ENCODE results near the gene FOXP1. TPM values are rescaled to one million over a fixed set of nuclear protein-coding genes. Genes with fewer than 3 reads are reported as not detected.

FOXP1 gene
- total and polyA plus RNA-seq, 4 donors: 4.9 to 35.4 (median 32.0) TPM

DNA sequence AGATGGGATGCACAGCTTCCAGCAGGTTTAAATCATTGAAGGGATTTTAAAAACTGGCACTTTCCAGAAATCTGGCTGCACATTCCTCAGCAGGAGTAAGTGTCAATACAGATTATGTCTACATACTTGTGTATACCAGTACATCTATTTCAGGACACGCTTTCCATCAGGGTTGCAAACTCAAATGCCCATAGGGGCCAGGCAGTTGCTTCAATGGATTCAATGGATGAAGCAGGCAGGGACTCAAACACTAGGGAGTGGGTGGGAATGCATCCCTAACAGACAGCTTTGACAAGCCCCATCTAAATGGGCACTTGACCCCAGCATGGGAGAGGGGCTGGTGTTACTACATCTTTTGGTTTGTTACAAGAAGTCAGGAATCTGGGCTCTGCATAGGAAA lies 136.8 kb downstream of the FOXP1 start:
- Histone ChIP-seq H3K4me1 (ENCODE audit: control insufficient read depth in 4 of 4, insufficient read depth in 4 of 4, low read length in 3 of 4) (peaks cover 0 to 6% (median 0%) of the 10 kb centered on the region in 4 donors), H3K9ac (ENCODE audit: low read depth in 1 of 2, low read length in 2 of 2) (no peak overlapping the region), H3K36me3 (ENCODE audit: control insufficient read depth in 4 of 4, insufficient read depth in 3 of 4, low read depth in 1 of 4, low read length in 3 of 4) (no peaks in the 10 kb centered on the region), H3K9me3 (ENCODE audit: control insufficient read depth in 4 of 4, low read length in 3 of 4) (no peaks in the 10 kb centered on the region), H3K27me3 (ENCODE audit: control insufficient read depth in 4 of 4, insufficient read depth in 4 of 4, low read length in 3 of 4) (no peaks in the 10 kb centered on the region), H3K4me3 (ENCODE audit: low read depth in 1 of 3, low read length in 3 of 3) (no peak overlapping the region), H3K27ac (ENCODE audit: low read depth in 1 of 2, low read length in 2 of 2) (no peak overlapping the region)
- 99% methylated on average over 1 of the region's 1 CpG for WGBS
- no peak for DNase-seq (ENCODE audit: low spot score)
- TF ChIP-seq, protein P1, sequence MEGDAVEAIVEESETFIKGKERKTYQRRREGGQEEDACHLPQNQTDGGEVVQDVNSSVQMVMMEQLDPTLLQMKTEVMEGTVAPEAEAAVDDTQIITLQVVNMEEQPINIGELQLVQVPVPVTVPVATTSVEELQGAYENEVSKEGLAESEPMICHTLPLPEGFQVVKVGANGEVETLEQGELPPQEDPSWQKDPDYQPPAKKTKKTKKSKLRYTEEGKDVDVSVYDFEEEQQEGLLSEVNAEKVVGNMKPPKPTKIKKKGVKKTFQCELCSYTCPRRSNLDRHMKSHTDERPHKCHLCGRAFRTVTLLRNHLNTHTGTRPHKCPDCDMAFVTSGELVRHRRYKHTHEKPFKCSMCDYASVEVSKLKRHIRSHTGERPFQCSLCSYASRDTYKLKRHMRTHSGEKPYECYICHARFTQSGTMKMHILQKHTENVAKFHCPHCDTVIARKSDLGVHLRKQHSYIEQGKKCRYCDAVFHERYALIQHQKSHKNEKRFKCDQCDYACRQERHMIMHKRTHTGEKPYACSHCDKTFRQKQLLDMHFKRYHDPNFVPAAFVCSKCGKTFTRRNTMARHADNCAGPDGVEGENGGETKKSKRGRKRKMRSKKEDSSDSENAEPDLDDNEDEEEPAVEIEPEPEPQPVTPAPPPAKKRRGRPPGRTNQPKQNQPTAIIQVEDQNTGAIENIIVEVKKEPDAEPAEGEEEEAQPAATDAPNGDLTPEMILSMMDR (IDR thresholded peaks at IDR 0.05; ENCODE audit: low read depth, low read length, missing input control): no peak
- no peak for TF ChIP-seq NR2F2 (IDR thresholded peaks at IDR 0.05)

DNA sequence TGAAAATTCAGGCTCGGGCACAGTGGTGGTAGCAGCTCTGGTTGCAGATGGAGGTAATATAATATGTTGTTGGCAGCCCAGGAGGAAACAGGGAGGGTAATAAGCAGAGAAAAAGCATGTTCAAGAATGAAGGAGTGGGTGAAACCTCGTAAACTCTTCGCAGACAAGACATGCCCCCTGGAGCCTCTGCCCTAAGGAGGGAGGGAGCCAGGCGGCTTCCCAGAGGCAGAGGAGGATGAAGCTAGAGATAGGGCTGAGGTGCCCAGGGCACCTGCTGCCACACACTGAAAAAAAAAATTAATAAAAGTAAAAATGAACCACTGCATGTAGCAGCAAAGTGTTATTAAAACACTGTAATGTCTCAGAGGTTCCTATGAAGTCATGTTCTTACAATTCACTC lies 137.3 kb downstream of the FOXP1 start:
- no peak for DNase-seq (ENCODE audit: low spot score)
- H3K9ac ChIP-seq (ENCODE audit: low read depth in 1 of 2, low read length in 2 of 2): no peak overlapping the region
- peaks cover 0 to 8% (median 0%) of the 10 kb centered on the region in 4 donors for H3K4me1 ChIP-seq (ENCODE audit: control insufficient read depth in 4 of 4, insufficient read depth in 4 of 4, low read length in 3 of 4)
- H3K4me3 ChIP-seq (ENCODE audit: low read depth in 1 of 3, low read length in 3 of 3): no peak overlapping the region
- 95% methylated on average over 4 of the region's 4 CpGs for WGBS
- TF ChIP-seq, protein P2, sequence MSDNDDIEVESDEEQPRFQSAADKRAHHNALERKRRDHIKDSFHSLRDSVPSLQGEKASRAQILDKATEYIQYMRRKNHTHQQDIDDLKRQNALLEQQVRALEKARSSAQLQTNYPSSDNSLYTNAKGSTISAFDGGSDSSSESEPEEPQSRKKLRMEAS (IDR thresholded peaks at IDR 0.05): no peak
- TF ChIP-seq NR2F2 (IDR thresholded peaks at IDR 0.05) (no peak), RAD21 (IDR thresholded peaks at IDR 0.05) (no peak)
- H3K27ac ChIP-seq (ENCODE audit: low read depth in 1 of 2, low read length in 2 of 2): no peak overlapping the region
- H3K36me3 ChIP-seq (ENCODE audit: control insufficient read depth in 4 of 4, insufficient read depth in 3 of 4, low read depth in 1 of 4, low read length in 3 of 4): no peaks in the 10 kb centered on the region
- H3K9me3 ChIP-seq (ENCODE audit: control insufficient read depth in 4 of 4, low read length in 3 of 4): no peaks in the 10 kb centered on the region
- no peaks in the 10 kb centered on the region for H3K27me3 ChIP-seq (ENCODE audit: control insufficient read depth in 4 of 4, insufficient read depth in 4 of 4, low read length in 3 of 4)

DNA sequence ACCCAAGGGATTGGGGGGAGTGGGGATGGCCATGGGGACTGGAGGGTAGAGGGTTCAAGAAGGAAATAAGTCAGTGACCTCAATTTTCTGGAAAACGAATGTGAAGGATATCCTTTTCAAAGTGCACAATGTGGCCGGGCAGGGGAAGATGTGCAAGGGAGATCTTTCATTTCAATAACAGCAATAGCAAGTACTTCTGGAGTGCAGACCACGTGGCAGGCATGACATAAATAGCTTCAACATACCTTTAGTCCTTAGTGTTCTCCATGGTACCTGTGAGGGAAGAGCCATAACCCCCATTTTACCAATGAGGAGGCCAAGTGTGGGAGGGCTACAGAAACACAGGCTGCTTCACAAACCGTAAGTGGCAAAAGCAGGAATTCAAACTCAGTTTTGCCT lies 138.7 kb downstream of the FOXP1 start:
- 78% methylated on average over 4 of the region's 4 CpGs for WGBS
- Histone ChIP-seq H3K9ac (ENCODE audit: low read depth in 1 of 2, low read length in 2 of 2) (no peak overlapping the region), H3K27ac (ENCODE audit: low read depth in 1 of 2, low read length in 2 of 2) (peak overlapping the region; percentile 26 to 48), H3K27me3 (ENCODE audit: control insufficient read depth in 4 of 4, insufficient read depth in 4 of 4, low read length in 3 of 4) (no peaks in the 10 kb centered on the region), H3K4me1 (ENCODE audit: control insufficient read depth in 4 of 4, insufficient read depth in 4 of 4, low read length in 3 of 4) (peaks cover 0 to 16% (median 0%) of the 10 kb centered on the region in 4 donors), H3K36me3 (ENCODE audit: control insufficient read depth in 4 of 4, insufficient read depth in 3 of 4, low read depth in 1 of 4, low read length in 3 of 4) (no peaks in the 10 kb centered on the region), H3K9me3 (ENCODE audit: control insufficient read depth in 4 of 4, low read length in 3 of 4) (no peaks in the 10 kb centered on the region), H3K4me3 (ENCODE audit: low read depth in 1 of 3, low read length in 3 of 3) (no peak overlapping the region)
- TF ChIP-seq, protein P2 (IDR thresholded peaks at IDR 0.05): no peak
- TF ChIP-seq, protein P3, sequence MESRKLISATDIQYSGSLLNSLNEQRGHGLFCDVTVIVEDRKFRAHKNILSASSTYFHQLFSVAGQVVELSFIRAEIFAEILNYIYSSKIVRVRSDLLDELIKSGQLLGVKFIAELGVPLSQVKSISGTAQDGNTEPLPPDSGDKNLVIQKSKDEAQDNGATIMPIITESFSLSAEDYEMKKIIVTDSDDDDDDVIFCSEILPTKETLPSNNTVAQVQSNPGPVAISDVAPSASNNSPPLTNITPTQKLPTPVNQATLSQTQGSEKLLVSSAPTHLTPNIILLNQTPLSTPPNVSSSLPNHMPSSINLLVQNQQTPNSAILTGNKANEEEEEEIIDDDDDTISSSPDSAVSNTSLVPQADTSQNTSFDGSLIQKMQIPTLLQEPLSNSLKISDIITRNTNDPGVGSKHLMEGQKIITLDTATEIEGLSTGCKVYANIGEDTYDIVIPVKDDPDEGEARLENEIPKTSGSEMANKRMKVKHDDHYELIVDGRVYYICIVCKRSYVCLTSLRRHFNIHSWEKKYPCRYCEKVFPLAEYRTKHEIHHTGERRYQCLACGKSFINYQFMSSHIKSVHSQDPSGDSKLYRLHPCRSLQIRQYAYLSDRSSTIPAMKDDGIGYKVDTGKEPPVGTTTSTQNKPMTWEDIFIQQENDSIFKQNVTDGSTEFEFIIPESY (IDR thresholded peaks at IDR 0.05): no peak
- TF ChIP-seq JUND (IDR thresholded peaks at IDR 0.05) (no peak), FOXA2 (IDR thresholded peaks at IDR 0.05) (no peak), FOXA1 (IDR thresholded peaks at IDR 0.05) (no peak), HNF4A (conservative IDR thresholded peaks at IDR 0.05) (no peak), EGR1 (IDR thresholded peaks at IDR 0.05; ENCODE audit: low read depth in 2 of 2) (no peak), GABPA (IDR thresholded peaks at IDR 0.05 in 1 of 2, conservative IDR thresholded peaks at IDR 0.05 in 1 of 2) (no peak), HNF4G (IDR thresholded peaks at IDR 0.05) (no peak), NR2F2 (IDR thresholded peaks at IDR 0.05) (no peak), SP1 (IDR thresholded peaks at IDR 0.05) (no peak), RAD21 (IDR thresholded peaks at IDR 0.05) (no peak), TAF1 (conservative IDR thresholded peaks at IDR 0.05) (no peak)
- TF ChIP-seq, protein P4, sequence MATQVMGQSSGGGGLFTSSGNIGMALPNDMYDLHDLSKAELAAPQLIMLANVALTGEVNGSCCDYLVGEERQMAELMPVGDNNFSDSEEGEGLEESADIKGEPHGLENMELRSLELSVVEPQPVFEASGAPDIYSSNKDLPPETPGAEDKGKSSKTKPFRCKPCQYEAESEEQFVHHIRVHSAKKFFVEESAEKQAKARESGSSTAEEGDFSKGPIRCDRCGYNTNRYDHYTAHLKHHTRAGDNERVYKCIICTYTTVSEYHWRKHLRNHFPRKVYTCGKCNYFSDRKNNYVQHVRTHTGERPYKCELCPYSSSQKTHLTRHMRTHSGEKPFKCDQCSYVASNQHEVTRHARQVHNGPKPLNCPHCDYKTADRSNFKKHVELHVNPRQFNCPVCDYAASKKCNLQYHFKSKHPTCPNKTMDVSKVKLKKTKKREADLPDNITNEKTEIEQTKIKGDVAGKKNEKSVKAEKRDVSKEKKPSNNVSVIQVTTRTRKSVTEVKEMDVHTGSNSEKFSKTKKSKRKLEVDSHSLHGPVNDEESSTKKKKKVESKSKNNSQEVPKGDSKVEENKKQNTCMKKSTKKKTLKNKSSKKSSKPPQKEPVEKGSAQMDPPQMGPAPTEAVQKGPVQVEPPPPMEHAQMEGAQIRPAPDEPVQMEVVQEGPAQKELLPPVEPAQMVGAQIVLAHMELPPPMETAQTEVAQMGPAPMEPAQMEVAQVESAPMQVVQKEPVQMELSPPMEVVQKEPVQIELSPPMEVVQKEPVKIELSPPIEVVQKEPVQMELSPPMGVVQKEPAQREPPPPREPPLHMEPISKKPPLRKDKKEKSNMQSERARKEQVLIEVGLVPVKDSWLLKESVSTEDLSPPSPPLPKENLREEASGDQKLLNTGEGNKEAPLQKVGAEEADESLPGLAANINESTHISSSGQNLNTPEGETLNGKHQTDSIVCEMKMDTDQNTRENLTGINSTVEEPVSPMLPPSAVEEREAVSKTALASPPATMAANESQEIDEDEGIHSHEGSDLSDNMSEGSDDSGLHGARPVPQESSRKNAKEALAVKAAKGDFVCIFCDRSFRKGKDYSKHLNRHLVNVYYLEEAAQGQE (IDR thresholded peaks at IDR 0.05): no peak
- TF ChIP-seq, protein P1 (IDR thresholded peaks at IDR 0.05; ENCODE audit: low read depth, low read length, missing input control): no peak
- TF ChIP-seq, protein P5, sequence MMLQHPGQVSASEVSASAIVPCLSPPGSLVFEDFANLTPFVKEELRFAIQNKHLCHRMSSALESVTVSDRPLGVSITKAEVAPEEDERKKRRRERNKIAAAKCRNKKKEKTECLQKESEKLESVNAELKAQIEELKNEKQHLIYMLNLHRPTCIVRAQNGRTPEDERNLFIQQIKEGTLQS (IDR thresholded peaks at IDR 0.05): no peak
- no peak for DNase-seq (ENCODE audit: low spot score)
